HL-60 (cell line): ENCODE data around the gene ADGRL3.
"Not testable (repeated sequence)": the region's sequence is repeated elsewhere in the genome, so short reads cannot be mapped to it uniquely, and the experiment has no call there.

ENCODE experiments used
- DNase-seq, 2 experiments: peaks; one replicate each; pipeline ENCODE4 v3.0.0-alpha.2; 2010 to 2020; ENCODE audit warnings: low read depth in 1 of 2, low spot score in 1 of 2
- H3K27ac ChIP-seq: fragments of 250-450 bp; sonication (Bioruptor Pico); replicated peaks from 2 replicates; pipeline ENCODE4 v1.5.1; 2020; ENCODE audit warnings: mild to moderate bottlenecking, moderate library complexity
- H3K27me3 ChIP-seq: fragments of 250-450 bp; sonication (Bioruptor Pico); 2 replicates; pipeline ENCODE4 v1.5.1; 2021; ENCODE audit warnings: mild to moderate bottlenecking, moderate library complexity; ENCODE audit not compliant: insufficient read depth, poor library complexity, severe bottlenecking
- H3K4me3 ChIP-seq: replicated peaks from 2 replicates; pipeline ENCODE4 v1.5.1; 2011; ENCODE audit warnings: mild to moderate bottlenecking, control low read depth, low read length; ENCODE audit not compliant: insufficient read depth
- CTCF ChIP-seq: IDR thresholded peaks from one replicate; pipeline ENCODE4 v1.5.1; 2011; ENCODE audit warnings: low read length, control low read depth, inconsistent platforms; ENCODE audit not compliant: insufficient read depth
- GABPA ChIP-seq: IDR thresholded peaks from 2 replicates; pipeline ENCODE4 v1.6.1; 2012; ENCODE audit warnings: low read depth
- POLR2AphosphoS5 ChIP-seq: IDR thresholded peaks from 2 replicates; pipeline ENCODE4 v1.6.1; 2012; ENCODE audit warnings: low read depth
- REST ChIP-seq: IDR thresholded peaks from 2 replicates; pipeline ENCODE4 v1.6.1; 2012; ENCODE audit warnings: low read depth; ENCODE audit not compliant: insufficient replicate concordance
- SPI1 ChIP-seq: IDR thresholded peaks from 2 replicates; pipeline ENCODE4 v1.6.1; 2012; ENCODE audit warnings: low read depth, mild to moderate bottlenecking, borderline replicate concordance

The ADGRL3 gene

GRCh38 chr4:61760820-61761219 is 560.7 kb downstream of the ADGRL3 start:
- Histone ChIP-seq H3K27me3 (no peaks in the 10 kb centered on the region), H3K4me3 (no peak overlapping the region), H3K27ac (no peak overlapping the region)
- no peak for DNase-seq
- TF ChIP-seq REST: no peak
- TF ChIP-seq SPI1: no peak
- no peak for TF ChIP-seq GABPA
- TF ChIP-seq POLR2AphosphoS5: no peak
- no peak for TF ChIP-seq CTCF

GRCh38 chr4:61762722-61763627 is 562.8 kb downstream of the ADGRL3 start:
- Histone ChIP-seq H3K27ac (no peak overlapping the region), H3K27me3 (no peaks in the 10 kb centered on the region), H3K4me3 (no peak overlapping the region)
- no peak for DNase-seq
- no peak for TF ChIP-seq REST
- TF ChIP-seq CTCF: no peak
- TF ChIP-seq POLR2AphosphoS5: no peak
- TF ChIP-seq GABPA: no peak
- no peak for TF ChIP-seq SPI1

- H3K27ac ChIP-seq: no peak overlapping the region
- H3K4me3 ChIP-seq: no peak overlapping the region
These were observed 563.6 kb downstream of the ADGRL3 start for GRCh38 chr4:61763682-61764081.

GRCh38 chr4:61764090-61764489 is 564.0 kb downstream of the ADGRL3 start:
- not testable (repeated sequence) for H3K4me3 ChIP-seq, DNase-seq, H3K27ac ChIP-seq, H3K27me3 ChIP-seq

More at GRCh38 chr4:61763682-61764081, 563.6 kb downstream of the ADGRL3 start:
- no peaks in the 10 kb centered on the region for H3K27me3 ChIP-seq
- TF ChIP-seq SPI1 (no peak), CTCF (no peak), GABPA (no peak)
- no peak for DNase-seq

- H3K27me3 ChIP-seq, DNase-seq, H3K27ac ChIP-seq, H3K4me3 ChIP-seq: not testable (repeated sequence)
These were observed 569.5 kb downstream of the ADGRL3 start for GRCh38 chr4:61769444-61770167.
